GM18861 (cell line): ENCODE results near the gene ICOSLG.
"Not testable (repeated sequence)": the region's sequence is repeated elsewhere in the genome, so short reads cannot be mapped to it uniquely, and the experiment has no call there.

Experiments used
- ATAC-seq: cut with Tn5 transposase; IDR thresholded peaks from one replicate; pipeline ENCODE4 v1.9.1; 2021; ENCODE audit not compliant: unreplicated experiment

ICOSLG gene

DNA sequence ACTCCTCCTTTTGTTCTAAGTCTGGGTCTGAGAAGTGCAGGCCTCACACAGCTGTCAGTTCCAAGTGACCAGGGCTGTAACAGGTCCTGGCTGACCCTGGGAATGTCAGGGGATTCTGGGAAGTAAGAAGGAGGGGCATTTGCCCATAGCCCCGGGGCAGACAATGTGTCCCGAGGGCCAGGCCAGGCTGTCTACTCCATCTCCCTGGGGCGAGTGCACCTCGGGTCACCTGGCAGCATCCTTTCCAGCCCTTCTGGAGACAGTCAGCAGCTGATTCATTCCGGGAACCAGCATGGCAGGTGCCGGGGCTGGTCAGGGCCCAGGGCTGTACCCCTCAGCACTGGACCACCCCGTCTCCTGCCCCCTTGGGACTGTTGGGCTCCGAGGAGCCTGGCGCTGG is 13.1 kb downstream of the ICOSLG start:
- not testable (repeated sequence) for ATAC-seq

DNA sequence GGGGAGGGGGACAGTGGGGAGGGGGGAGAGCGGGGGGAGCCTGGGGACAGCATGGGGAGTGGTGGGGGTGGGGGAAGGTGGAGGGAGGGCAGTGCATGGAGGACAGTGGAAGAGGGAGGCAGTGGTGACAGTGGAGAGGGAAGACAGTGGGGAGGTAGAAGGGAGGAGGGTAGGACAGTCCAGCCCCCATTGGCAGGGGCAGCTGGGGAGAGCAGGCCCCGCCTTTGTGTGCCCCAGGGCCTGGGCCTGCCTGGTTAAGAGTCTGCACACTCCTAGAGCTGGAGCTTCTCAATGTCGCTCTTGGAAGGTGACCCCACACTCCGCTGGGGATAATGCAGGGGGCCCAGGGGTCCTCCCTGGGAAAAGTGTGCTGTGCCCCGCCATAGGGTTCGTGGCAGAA is 15.1 kb downstream of the ICOSLG start:
- ATAC-seq, result not testable (repeated sequence)

DNA sequence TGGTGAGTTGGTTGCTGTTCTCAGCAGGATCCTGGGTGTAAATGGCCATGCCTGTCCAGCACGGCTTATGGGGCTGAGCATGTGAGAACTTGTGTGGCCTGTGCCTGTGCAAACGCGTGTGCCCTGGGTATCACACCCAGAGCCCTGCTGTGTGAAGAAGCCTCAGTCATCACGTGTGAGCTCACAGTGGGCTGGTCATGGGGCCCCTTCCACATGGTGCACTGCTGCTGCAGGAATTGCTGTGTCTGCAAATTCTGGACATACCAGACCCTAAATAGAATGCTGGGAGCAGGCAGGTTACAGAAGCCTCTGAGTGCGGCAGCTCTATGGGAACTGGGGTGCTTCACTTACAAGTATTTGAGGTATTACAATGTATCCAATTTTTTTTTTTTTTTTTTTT is 17.4 kb downstream of the ICOSLG start:
- not testable (repeated sequence) for ATAC-seq

DNA sequence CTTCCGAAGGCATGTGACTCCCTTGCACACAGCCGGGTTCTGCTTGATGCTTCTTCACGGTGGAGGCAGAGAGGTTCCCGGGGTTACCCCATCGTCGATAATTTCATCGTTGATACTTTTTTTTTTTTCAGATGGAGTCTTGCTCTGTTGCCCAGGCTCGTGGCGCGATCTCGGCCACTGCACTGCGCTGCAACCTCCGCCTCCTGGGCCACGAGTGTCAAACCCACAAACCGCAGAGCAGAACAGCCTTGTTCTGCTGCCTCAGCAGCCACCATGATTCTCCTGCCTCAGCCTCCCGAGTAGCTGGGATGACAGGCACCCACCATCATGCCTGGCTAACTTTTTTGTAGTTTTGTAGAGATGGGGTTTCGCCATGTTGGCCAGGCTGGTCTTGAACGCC is 20.1 kb downstream of the ICOSLG start:
- not testable (repeated sequence) for ATAC-seq

DNA sequence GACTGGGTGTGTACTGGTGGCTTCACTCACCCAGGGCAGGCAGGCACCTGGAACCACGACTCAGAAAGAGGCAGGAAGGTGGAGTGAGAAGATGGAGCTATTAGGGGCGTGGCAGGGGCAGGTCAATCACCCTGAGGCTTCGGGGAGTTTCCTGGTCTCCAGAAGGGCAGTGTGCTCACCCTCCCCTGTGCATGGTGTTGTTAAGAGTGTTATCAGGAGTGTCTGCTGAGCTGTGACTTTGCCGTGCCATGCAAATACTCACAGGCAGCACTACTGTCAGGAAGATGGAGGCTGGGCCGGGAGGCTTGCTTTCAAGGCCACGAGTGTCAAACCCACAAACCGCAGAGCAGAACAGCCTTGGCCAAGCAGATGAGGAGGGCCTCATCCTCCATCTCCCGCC is 22.3 kb downstream of the ICOSLG start:
- not testable (repeated sequence) for ATAC-seq

DNA sequence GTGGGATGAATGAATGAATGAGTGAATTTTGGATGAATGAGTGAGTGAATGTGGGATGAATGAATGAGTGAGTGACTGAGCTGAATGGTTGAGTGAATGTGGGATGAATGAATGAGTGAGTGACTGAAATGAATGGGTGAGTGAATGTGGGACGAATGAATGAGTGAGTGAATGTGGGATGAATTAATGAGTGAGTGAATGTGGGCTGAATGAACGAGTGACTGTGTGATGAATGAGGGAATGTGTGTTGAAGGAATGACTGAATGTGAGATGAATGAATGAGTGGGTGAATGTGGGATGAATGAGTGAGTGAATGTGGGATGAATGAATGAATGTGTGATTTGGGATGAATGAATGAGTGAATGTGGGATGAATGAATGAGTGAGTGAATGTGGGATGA is 28.8 kb downstream of the ICOSLG start:
- ATAC-seq, result not testable (repeated sequence)

DNA sequence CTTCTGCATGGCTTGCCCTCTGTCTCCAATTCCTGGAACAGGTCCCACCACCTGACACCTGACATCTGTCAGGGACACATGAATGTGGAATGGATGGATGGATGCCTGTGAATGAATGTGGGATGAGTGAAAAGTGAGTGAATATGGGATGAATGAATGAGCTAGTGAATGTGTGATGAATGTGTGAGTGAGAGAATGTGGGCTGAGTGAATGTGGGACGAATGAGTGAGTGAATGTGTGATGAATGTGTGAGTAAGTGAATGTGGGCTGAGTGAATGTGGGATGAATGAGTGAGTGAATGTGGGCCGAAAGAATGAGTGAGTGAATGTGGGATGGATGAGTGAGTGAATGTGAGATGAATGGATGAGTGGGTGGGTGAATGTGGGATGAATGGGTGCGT is 29.2 kb downstream of the ICOSLG start:
- not testable (repeated sequence) for ATAC-seq

DNA sequence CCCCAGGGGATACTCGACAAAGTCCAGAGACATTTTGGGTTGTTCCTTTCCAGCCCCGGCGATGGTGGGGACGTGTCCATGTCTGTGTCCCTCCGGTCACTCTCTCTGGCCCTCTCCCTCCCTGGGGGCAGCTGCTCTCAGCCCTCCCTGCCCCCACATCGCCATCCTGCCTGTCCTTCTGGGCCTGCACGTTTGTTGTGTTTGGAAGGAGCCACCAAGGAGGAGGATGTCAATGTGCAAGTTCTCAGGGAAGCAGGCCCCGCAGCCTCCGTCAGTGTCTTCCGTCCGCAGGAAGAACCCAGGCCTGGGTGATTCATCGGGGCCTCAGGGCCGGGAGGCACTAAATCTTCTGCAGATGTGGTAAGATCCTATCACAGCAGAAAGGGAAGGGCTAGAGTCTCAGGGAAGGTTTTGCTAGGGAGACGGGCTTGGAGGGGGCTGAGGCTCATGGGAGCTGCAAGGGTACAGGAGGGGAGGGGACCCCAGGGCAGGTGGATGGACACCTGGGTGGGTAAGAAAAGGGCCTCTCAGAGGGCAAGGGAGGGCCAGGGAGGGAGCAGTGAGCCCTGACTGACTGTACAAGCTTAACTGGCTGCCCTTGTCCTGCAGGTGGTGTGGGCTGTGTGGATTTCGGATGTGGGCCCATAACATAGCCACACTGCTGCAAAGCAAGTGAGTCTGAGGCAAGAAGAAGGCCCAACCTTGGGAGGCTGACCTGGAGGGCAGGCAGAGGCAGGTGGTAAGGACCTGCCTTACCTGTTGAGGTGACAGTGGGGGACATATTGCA is 32.7 kb downstream of the ICOSLG start:
- ATAC-seq, result not testable (repeated sequence)

DNA sequence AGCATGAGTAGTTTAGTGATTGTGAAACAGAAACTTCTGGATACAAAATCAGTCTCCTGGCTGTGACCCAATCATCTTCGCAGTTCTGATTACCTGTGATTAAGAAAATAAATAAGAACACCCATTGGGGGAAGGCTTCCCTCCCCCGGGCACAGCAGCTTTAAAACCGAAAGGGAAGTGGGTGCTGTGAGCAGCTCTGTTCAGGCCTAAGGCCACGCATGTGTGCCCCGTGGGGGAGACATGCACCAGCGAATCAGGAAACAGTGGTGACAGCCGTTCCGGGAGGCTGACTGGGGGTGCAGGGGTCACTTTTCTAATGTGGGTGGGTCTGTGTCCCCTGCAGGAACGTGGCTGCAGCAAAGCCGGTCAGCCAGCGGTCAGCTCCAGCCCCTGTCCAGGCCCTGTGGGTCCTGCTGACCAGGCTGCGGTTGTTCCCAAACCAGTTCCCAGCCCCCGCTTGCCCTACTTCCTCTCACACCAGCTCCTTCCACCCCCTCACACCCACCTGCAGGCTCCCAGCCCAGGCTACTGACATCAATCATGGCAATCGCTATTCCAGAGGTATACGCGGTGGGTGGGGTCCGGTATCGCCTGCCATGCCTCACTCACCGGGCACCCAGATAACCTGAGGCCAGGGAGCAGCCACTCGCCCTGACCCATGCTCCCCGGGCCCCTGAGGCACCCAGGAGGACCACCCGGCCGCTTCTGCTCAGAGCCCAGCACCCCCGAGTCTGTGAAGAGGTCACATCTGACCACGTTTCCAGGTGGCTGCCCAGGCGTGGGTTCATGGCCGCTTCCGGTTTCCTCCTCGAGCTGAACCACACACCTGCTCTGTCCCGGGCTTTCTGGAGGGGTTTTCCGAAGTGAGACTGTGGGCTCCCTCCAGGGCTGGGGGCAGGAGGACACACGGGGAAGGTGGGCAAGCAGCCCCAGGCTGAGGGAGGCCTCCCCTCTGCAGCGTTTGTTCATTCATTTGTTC is 33.8 kb downstream of the ICOSLG start:
- ATAC-seq, result not testable (repeated sequence)

DNA sequence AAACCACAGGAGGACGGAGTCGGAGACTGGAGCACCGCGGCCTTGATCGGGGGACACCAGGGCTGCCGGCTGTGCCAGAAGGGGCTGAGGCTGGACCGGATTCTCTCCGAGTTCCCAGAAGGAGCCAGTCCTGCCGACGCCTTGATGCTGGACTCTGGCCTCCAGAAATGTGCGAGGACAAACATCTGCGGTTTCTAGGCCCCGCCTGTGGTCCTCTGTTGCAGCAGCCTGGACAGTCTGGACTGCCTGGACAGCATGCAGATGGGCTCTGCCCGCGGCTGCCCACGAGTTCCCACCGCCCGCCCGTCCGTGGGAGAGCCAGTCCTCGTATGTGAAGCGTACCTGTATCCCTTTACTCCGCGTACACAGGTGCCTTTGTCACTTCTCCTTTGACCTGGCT is 34.6 kb downstream of the ICOSLG start:
- not testable (repeated sequence) for ATAC-seq

DNA sequence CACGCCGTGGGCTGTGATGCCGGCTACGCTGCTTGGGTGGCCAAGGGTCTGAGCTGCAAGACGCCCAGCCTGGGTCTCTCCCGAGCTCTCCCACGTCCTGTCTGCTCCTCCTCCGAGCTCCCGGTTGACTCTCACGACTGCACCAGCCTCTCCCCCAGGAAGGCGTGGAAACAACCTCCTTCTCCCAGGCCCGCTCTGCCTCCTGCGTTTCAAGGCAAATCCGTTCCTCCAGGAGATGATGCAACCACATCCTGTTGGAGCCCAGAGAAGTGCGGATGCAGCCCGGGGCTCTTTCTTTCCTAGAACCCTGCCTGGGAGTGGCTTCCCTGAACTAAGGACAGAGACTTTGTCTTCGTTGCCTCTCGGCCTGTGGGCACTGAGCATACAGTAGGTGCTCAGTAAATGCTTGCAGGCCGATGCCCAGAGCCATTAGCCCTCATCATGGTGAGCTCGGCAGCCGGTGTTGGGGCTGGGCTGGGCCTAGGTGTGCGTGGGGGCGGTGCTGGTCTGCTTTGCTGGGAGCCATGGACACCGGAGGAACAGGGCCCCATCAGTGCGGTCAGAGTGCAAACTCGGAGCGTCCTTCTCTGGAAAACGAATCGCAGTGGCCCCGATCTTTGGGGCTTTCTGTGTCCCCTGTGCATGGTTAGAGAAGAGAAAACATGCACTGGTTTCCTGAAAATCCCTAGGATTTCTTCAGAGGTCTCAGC is 38.0 kb downstream of the ICOSLG start:
- ATAC-seq, result not testable (repeated sequence)

DNA sequence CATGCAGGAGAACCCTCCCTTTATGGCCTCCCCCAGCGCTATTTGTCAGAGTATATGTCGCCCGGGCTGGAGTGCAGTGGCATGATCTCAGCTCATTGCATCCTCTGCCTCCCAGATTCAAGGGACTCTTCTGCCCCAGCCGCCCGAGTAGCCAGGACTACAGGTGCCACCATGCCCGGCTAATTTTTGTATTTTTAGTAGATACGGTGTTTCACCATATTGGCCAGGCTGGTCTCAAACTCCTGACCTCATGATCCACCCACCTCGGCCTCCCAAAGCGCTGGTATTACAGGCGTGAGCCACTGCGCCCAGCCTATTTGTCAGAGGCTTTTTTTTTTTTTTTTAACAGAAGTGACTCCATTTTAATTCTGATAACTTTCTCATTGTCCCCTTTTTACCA is 40.7 kb downstream of the ICOSLG start:
- not testable (repeated sequence) for ATAC-seq

DNA sequence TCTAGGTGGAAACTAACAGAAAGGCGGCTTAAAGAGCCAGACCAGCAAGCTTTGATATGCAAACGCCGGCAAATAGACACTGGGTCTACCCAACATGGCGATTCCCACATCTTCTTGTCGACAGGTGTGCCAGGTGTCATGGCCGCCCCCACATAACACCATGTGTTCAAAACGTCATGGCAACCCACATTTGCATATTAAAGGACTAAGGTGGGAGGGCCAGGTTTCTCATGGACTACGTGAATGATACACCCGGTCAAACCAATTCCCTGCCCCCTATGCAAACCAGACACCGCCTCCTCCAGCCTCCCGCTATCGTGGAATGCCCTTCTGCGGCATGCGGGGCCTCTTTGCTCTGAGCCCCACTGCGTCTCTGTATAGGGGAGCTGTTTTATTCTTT is 41.3 kb downstream of the ICOSLG start:
- no peak for ATAC-seq

DNA sequence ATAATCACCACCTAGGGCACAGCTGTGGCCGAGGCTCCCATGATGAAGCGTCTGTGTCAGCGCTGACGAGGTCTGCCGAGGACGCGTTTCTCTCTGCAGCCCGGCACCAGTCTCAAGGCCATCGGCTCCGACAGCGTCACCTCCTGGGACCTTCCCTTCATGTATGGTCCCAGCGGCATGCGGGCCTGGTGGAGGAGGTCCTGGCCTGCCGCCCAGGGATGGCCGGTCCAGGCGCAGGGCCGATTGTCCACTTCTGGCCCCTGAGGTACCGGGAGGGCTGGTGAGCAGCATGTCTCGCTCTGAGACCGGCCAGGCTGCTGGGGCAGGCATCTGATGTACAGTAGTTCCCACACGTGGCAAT is 43.6 kb downstream of the ICOSLG start:
- not testable (repeated sequence) for ATAC-seq

DNA sequence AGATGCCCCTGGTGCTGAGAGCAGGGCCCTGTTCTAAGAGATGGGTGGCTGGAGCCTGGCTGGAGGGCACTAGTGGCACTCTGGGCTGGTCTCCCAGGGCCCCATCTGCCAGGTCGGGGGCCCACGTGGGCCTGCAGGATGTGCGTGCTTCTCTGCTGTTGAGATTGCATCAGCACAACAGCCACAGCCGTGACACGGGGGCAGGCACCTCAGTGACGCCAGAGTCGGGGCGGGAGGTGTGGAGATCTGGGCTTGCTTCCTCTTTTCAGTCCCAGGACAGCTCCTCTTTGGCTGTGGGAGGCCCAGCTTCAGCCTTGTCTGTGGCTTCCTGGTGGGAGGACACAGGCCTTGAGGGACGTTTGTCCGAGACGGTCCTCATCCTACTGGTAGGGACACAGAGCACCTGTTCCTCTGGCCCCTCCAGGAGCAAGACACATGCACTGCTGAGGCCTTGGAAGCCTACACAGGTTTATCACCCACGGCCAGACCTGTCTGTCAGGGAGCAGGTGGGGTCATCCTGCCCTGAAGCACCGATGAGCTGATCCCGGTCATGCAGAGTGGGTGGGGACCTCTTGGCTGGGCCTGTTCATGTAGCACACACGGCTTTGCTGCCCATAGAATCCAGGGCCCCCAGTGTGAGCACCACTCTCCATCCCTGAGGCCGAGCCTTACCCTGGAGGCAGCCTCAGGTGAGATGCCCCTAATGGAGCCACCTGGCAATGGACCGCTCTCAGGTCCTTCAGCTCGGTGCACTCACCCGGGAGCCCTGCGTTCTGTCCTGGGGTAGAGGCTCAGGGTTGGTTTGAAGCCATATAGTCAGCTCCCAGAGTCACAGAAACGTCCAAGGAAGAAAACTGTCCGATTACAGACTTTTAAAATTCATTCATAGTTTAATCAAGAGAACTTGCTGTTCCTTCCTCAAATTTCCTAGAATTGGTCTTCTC is 44.3 kb downstream of the ICOSLG start:
- ATAC-seq, result not testable (repeated sequence)

DNA sequence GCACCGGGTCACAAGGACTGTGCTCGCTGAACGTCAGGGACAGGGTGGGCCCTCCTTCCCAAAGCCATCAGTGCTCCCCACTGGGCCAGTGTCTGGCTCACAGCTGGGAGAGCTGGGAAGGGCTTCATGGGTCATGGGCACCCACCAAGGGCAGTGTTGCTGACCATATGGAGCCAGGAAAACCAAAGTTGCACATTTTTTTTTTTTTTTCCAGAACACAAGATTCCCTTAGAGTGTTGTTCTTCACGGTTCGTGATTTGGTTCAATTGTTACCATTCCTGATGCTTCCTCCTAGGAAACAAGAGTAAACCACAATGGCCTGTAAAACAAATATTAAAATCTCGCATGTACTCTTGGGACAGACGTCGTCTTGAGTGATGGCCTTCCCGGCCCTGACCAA is 45.9 kb downstream of the ICOSLG start:
- ATAC-seq, result not testable (repeated sequence)

DNA sequence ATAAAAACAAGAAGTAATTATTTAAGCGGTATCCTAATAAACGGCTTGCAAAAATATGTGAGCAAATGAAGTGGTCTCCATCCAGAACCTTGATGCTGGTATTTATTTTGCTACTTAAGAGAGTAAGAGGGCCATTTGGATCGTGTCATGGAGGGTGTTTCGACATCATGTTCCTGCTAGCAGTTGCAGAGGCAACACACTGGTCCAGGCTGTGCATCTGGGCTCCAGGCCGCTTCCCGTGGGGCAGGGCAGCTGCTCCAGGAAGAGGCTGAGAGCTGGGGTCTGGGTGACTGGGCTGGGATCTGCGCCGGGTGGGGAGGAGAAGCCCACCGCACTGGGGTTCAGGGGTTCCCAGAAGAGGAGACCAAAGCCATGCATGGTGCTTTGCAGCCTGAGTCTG is 46.3 kb downstream of the ICOSLG start:
- ATAC-seq, result not testable (repeated sequence)

DNA sequence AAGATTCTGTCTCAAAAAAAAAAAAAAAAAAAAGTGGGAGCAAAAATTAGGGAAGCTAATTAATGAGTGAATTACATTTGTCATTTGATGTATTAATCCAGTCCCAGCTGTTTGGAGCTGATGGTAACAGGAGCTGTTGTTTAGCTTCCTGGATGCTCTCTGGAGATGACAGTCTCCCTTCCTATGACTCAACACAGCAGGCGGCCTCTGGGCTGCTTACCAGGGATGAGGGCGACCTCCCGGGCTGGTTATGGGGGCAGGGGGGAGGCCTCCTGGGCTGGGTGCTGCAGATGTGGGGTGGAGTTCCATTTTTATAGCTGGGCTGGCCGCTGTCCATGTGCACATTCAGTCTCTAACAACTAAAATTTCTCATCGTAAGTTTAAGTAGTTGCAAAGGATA is 47.6 kb downstream of the ICOSLG start:
- not testable (repeated sequence) for ATAC-seq

DNA sequence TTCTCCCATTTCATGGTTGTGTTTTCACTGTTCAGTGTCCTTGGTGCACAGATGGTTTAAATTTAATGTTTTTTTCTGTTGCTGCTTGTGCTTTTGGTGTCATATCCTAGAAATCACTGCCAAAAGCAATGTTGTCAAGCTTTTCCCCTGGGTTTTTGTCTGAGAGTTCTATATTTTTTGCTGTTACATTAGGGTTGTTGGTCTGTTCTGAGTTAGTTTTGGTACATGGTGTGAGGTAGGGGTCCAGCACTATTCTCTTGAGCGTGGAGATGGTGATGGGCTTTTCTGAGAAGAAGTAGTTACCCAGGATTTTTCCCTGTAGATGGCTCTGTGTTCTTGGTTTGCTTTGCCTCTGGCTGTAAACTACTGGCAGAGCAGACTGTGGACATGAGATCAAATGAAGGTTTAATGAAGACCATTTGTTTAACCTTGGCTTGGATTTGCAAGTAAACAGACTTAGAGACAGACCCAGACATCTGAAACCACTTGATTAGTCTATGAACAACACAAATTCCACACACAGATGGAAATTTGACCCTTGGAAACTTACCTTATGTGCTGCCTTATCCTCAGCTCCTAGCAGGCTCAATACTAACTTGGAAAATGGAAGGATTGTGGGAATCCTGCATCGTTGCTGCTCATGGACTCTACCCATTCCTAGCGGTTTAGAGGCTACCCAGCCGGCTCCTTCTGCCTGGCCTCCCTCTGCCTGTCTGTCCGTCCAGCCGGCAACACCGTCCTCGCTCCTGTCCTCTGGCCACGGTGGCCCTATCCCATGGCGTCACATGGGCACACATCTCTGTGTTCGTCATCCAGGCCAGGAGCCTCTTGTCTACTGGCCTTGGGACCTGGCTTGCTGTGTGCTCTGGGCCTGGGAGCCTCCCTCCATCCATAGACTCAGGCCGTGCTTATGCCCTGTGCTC is 50.1 kb downstream of the ICOSLG start:
- ATAC-seq, result not testable (repeated sequence)
